T47D (cell line): ENCODE measurements around the gene TRAF1.
A peak's percentile ranks its signal among the peaks of the same experiment; 100 is the strongest.

Source experiments
- DNase-seq, 2 experiments: peaks; one replicate each; pipeline versions ENCODE4 v3.0.0 to v3.0.0-alpha.2; 2011 to 2012; ENCODE audit warnings: low read depth in 1 of 2, low spot score in 1 of 2
- JUND ChIP-seq: IDR thresholded peaks from 2 replicates; pipeline ENCODE4 v1.6.1; 2012; ENCODE audit warnings: low read depth
- in situ Hi-C: cut with HindIII; loops from 2 replicates; pipeline ENCODE4 v1.10.0; 2016; ENCODE audit warnings: low sequenced_read_pairs, low pct_unique_long_range_greater_than_20kb

Gene TRAF1

DNA sequence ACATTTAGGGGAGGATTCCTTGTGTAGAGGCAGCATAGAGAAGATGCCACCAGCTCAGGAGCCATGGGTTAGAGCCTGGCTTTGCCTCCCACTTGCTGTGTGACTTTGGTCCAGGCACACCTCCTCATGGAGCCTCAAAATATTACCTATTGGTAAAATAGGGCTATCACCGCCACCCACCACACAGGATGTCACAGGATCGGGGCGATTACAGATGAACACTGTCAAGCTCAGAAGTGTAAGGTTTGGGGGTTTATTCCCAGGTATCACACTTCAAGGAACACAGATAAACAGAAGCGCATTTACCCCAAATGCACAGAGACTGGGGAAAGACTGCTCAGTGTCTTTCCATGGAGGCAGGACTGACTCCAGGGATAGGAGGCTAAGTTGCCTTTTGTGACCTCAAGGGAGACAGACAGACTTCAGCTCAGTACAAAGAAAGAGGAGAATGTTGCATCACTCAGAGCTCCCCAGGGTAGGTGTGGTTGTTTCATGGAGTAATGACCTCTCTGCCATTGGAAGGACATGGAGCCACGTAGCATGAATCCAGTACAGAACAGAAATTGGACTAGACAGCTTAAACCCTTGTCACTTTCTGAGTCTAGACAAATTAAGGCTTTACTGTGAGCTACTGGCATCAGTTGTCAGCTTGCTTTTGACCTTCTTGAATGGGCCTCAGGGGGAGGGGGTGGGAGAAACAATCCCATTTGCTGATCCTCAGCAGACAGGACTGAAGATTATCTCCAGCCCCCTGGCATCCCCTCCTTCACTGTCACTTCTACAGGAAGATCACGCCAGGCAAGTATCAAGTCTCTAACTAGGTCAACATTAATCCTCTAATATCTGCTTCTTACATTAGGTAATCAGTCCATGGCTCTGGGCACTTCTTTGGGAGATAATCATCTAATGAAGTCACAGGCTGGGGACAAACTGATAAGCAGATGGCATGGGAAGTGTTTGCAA is 6.5 kb downstream of the TRAF1 start:
- no peak for DNase-seq
- TF ChIP-seq JUND = no peak
- in situ Hi-C loops = no loop called here

DNA sequence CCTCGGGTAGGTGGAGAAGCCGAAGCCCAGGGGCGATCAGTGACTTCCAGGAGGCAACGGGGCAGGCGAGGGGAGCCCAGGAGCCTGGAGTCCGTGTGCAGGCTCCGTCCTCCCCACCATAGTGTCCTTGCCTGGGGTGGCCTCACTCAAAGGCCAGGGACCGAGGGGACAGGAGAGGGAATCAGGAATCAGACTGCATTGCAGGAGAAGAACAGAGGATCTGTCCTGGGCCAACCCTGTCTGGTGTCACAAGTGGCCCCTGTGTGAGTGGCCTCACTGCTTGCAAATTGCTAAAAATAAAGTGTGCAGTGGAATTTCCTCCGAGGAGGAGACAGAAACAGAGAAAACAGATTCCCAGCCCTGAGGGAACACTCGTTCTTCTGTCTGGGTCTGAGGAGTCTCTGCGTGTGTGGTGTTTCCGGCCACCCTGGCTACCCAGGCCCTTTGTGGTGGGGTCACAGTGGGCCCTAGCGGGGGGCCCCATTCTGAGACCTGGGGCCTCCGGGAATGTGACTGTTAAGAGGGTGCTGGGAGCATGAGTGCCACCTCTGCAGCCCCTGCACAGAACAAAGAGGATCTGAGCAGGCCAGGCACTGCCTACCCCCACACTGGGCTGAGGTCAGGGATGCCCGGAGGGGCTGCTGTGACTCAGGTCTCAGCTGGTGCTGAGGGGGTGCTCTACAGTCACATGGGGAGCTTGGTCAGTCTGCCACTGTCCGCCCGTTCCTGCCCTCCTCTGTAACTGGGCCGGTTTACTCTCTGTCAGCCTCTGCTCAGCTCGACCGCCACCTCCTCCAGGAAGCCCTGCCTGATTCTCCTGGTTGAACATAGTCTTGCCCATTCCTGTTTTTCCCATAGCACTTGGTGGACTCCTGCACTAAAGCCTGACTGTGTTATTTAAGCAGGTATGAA is 7.4 kb downstream of the TRAF1 start:
- DNase-seq = no peak
- no peak for TF ChIP-seq JUND
- in situ Hi-C loops = no loop called here

DNA sequence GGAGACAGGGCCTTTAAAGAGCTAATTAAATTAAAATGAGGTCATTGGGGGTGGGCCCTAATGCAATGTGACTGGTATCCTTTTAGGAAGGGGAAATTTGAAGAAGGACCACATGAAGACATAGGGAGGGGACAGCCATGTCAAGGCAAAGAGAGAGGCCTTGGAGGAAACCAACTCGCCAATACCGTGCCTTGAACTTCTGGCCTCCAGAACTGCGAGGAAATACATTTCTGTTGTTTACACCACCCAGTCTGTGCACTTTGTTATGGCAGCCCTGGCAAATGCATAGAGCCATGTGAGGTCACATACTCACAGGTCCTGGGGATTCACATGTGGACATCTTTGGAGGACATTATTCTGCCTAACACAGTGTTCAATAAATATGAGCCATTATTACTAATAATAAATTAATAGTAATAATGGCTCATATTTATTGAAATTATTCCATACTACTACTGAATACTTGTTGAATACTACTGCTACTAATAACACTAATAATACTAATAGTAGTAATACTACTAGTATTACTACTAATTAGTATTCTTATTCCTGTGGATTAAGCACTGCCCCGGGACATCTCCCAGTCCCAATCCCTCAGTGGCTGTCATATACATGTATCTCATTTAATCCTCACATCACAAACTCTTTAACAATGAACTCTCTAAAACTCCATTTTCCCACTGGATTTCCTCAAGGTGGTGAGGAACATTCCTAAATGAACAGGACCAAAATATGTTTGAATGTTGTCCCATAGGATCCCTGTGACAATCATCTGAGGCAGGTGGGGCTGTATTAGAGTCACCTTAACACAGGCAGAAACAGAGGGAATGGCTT is 8.4 kb downstream of the TRAF1 start:
- no peak for DNase-seq
- in situ Hi-C loops = no loop called here
- TF ChIP-seq JUND = no peak

DNA sequence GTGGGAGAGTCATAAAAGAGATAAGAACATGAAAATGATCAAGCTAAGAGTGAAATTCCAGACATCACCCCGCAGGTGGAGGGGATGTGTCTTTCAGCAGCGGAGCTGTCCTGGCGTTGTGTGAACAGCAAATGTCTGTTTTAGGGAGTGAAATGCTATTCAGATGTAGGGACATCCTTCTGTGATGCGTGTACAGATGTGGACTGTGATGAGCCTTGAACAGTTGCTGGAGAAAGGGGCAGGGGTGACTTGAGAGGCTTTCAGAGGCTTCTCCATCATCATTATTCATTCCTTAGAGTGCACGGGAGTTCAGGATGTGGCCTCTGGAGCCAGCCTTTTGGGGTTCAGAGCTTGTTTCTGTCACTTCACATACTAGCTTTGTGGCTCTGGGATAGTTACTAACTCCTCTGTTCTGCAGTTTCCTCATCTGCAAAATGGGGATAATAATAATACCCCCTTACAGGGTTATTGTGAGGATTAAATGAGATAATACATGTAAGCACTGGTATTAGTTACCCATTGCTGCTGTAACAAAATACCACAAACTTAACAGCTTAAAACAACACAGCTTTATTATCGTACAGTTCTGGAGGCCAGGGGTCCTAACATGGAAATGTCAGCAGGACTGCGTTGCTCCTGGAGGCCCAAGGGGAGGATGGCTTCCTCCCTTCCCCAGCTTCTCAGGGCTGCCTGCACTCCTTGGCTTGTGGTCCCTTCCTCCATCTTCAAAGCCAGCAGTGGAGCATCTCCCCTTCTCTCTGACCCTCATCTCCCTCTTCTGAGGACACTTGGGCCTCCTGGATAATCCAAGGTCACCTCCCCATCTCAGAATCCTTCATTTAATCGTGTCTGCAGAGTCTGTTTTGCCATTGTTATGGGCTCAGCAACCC is 9.4 kb downstream of the TRAF1 start:
- in situ Hi-C loops = no loop called here

DNA sequence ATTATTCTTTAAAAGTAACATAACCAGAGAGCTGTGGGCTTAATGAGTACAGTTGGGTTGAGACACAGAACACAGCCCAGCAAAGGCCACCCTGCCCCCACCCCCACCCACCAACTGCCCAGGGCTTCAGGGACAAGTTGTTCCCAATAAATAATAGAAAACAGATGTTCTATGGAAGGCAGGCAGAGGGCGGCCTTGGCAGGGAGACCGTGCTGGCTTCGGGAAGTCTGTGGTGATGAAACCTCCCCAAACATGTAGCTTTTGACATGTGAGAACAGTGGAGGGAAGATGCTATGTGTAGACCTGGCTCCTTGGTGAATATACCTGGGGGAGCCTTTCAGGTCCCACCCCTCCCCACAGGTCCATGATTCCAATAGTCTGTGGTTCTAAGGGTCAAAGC is 10.0 kb downstream of the TRAF1 start:
- no peak for TF ChIP-seq JUND
- in situ Hi-C loops = no loop called here
- DNase-seq = peak in 1 of 2 experiments; percentile 29

More for the DNA sequence above, 9.4 kb downstream of the TRAF1 start:
- TF ChIP-seq JUND = no peak
- DNase-seq = no peak

DNA sequence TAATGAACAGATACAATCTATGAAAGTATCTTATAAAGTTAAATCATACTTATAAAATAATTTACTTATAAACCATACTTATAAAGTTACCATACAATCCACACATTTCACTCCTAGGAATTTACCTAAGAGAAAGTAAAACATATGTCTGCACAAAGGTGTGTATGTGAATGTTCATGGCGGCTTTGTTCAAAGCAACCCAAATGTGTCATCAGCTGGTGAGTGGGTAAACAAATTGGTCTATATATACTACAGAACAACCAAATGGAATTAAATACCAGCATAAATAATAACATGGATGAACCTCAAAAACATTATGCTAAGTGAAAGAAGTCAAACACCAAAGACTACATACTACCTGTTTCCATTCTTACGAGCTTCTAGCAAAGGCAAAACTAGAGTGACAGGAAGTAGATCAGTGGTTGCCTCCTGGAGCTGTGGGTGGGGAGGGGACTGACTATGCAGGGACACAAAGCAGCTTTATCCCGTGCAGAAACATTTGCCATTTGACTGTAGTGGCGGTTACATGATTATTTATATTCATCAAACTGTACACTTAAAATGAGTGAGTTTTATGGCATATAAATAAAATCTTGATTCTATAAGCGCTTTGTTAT is 10.6 kb downstream of the TRAF1 start:
- no peak for TF ChIP-seq JUND
- in situ Hi-C loops = no loop called here
- DNase-seq = no peak

DNA sequence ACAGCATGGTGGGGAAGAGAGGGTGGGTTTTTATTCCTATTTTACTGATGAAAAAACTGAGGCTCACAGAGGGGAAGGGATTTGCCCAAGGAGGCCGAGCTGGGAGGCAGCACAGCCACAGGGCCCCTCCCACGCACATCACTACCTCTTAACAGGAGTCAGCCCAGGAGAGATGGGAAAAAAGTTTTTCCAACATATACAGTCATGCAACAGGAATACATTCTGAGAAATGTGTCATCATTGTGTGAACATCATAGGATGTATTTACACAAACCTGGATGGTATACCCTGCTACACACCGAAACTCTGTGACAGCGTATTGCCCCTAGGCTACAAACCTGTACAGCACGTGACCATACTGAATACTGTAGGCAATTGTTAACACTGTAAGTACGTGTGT is 11.6 kb downstream of the TRAF1 start:
- TF ChIP-seq JUND = no peak
- in situ Hi-C loops = no loop called here

DNA sequence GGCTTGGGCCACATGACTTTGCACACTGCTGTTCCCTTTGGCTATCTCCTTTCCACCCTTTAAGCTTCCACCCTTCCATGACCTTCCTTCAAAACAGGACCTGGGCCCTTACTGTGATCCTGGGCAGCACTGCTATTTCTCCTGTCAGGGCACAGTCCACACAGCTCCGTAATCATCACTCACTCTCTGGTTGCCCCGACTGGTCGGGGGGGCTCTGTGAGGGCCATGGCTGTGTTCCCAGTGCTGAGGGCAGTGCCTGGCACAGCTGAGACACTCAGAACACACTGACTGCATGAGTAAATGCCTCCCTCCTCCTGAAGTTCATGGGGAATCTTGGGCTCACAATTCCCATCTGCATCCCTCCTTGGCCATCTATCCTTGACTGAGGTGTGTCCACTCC is 12.2 kb downstream of the TRAF1 start:
- DNase-seq = no peak
- TF ChIP-seq JUND = no peak
- in situ Hi-C loops = no loop called here

More for the DNA sequence above, 11.6 kb downstream of the TRAF1 start:
- DNase-seq = no peak

DNA sequence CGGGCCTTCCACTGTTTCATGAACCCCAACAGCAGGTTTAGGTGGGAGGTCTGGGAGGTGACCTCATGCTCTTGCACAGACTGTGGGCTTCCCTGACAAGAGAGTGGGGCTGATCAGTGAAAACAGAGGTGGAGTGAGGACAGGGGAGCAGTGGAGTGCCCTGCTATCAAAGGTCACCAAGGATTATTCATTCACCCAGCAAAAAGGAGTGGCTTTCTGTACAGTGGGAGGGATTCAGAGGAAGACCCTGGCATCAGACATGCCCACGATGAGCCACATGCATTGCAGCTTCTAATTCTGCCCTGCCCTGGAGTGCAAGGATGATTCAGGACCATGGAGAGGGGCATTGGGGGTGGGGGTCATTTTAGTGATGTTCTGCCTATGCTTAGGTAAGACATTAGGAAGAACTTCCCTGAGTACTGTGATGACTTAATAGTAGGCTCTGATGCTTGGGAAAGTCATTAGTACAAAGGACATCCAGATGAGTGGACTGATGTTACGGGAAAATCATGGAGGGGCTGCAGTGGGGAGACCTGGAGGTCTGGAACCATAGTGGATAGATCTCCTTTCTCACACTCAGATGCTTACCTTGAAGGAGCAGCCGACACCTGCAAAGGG is 12.8 kb downstream of the TRAF1 start:
- TF ChIP-seq JUND = no peak
- peak in 1 of 2 experiments; percentile 74 for DNase-seq
- in situ Hi-C loops = no loop called here

DNA sequence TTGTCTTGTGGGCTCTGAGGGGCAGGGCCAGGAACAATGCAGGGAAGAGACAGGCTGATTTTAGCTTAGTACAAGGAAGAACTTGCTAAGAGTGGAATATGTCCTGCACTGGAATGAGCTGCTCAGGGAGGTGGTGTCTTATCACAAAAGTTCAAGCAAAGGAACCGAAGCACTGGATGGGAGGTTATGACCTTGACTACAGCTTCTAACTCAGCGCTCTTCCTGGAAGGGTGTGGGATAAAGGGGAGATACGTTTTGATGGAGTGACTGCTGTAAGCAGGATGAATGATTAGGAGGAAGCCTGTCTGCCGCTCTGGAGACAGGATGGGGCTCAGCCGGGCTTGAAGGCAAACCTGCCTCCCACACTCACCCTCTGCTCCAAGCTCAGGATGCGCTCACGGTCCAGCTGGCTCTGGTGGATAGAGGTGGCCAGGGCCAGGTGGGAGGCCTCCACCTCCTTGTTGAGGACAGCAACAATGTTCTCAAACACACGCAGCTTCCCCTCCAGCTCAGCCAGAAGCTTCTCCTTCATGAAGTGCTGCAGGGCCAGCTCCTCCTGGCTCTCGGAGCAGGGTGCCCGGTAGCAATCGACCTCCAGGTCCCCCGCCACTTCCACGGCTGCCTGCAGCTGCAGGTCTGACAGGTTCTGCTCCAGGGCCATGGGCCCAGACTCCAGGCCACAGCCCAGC is 13.5 kb downstream of the TRAF1 start:
- DNase-seq = no peak
- in situ Hi-C loops = no loop called here
- no peak for TF ChIP-seq JUND
